GM19397 (cell line): ENCODE results near the gene PTPRM.
A peak's percentile ranks its signal among the peaks of the same experiment; 100 is the strongest.

Experiments
- ATAC-seq: cut with Tn5 transposase; IDR thresholded peaks from one replicate; pipeline ENCODE4 v1.9.1; 2021; ENCODE audit warnings: mild to moderate bottlenecking, moderate library complexity; ENCODE audit not compliant: unreplicated experiment

PTPRM gene

DNA sequence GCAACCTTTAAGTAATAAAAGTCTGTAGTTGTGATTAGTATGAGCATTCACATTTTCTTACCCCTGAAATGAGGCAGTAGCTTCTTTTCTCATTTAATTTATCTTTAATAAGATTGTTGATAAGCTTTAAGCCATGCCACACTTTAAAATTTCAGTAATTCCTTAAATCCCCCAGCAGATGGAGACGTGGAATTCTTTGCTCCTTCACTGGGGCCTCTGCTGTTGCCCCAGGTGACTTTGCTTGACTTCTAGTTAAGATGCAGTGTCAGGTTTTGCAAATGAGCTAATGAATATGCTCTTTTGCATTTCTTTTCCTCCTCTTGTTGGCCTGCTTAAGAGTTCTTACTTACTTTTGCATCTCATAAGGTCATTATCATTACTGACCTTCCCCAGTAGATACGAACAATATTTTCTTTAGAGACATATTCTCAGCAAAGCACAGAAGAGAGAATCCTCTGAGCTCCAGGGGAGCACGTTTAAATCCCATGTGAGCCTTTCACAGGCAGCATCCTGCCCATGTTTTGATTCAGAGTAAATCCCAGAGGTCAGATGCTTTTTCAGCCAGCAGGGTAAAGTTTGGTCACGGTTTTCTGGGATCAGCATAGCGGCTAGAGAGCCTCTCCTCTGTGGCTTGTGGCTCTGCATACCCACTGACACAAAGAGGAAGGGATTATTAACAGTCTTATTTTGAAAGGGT is 222.9 kb downstream of the PTPRM start:
- no peak for ATAC-seq

GRCh38 chr18:7793100-7793499 is 226.0 kb downstream of the PTPRM start:
- no peak for ATAC-seq

GRCh38 chr18:7803956-7804469 is 236.9 kb downstream of the PTPRM start:
- ATAC-seq, result no peak

GRCh38 chr18:7805096-7805495 is 238.0 kb downstream of the PTPRM start:
- no peak for ATAC-seq

GRCh38 chr18:7805880-7806279 is 238.8 kb downstream of the PTPRM start:
- ATAC-seq, result no peak

DNA sequence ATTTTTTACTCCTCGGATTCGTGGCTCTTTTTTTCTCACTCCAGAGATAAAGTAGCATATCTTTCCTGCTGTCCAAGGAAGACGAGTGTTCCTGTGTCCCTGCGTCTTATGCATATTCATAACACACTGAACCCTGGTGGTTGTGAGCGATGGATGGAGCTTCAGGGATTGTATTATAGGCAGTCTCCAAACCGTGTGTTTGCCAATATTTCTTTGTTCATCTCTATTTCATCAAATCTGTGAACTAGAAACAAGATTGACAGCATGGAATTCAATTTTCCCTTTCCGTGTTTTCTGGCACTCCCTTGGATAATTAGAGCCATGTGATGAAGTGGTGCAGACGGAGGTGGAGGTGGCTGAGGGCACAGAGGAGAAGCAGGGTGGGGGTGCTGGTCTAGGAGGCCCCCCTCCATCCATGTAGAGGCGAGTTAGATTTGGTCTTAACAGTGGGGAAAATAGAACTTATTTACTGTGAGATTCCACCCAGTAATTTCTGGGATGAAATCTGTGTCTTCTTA is 240.9 kb downstream of the PTPRM start:
- no peak for ATAC-seq

DNA sequence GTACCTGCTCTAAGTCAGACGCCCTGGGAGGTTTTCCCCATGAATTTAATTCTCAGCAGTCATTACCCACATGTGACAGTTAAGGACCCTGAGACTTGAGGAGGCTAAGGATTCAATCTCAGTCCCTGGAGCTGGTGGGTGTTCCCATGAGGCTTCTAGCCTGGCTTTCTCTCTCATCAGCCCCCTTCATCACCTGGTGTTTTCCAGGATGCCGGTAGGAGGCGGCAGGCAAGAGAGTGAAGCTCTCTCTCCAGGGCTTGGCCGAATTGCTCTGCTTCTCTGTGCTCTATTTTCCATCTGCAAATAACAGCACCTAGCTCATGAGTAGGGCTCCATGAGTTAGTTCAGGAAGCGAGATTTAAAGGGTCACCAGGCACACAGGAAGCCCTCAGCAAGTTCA is 241.9 kb downstream of the PTPRM start:
- ATAC-seq, result no peak

- no peak for ATAC-seq
Observed at GRCh38 chr18:7809455-7809854, 242.3 kb downstream of the PTPRM start.

GRCh38 chr18:7809978-7810377 is 242.9 kb downstream of the PTPRM start:
- no peak for ATAC-seq

GRCh38 chr18:7812431-7813063 is 245.4 kb downstream of the PTPRM start:
- ATAC-seq, result no peak

DNA sequence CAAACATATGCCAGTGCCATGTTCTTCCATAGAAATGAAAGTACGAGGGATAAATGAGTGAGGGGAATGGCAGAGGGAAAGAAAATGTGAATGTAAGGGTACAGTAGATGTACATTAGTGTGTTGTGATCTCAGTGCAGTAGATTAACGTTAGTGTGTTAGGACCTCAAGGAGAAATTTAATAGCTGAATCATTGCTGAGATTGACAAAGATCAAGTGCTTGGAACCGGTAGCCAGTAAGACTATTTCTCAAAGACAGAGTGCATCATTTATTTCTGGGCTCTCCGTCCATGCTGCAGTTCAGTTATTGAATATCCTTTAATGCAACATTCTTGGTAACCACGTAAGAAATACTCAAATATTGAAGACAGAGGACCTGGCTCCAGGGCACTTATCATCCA is 246.0 kb downstream of the PTPRM start:
- ATAC-seq, result no peak

DNA sequence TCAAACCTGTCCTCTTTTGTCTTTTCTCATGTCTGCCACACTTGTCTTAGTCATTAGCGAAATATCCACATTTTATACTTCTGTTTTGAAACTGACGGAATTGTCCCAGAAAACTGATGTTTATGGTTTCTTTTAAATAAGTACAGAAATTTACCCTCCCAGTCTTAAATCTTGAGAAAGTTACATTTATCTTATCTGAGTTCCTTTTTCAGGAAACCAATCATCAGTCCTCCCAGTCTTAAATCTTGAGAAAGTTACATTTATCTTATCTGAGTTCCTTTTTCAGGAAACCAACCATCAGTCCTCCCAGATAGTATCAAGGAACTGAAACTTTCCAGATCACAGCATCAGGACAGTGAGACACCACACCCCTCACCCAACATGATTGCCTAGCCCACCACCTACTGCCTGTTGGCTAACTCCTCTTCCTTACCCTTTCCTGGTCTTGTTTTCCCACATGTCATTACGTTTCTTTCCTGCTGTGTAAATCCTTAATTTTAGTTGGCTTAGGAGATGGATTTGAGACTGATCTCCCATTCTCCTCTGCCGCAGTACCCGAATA is 247.7 kb downstream of the PTPRM start:
- ATAC-seq, result no peak

DNA sequence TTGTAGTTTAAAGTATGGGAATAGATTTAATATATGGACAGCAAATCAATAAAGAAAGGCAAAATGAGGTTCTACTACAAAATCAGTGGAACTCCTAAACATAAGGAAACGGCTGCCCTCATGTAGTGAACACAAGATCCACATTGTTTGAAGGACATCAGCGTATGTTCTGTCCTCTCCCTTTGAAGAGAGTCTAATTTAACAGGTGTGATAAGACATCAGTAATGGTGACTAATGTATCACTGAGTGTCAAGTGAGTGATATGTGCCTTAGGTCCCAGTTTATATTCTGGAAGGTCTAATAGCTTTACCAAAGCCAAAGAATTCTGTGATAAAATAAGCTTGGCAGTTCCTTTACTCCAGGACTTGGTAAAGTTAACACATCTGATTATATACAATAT is 248.7 kb downstream of the PTPRM start:
- ATAC-seq, result no peak

GRCh38 chr18:7817575-7818230 is 250.6 kb downstream of the PTPRM start:
- ATAC-seq, result no peak

DNA sequence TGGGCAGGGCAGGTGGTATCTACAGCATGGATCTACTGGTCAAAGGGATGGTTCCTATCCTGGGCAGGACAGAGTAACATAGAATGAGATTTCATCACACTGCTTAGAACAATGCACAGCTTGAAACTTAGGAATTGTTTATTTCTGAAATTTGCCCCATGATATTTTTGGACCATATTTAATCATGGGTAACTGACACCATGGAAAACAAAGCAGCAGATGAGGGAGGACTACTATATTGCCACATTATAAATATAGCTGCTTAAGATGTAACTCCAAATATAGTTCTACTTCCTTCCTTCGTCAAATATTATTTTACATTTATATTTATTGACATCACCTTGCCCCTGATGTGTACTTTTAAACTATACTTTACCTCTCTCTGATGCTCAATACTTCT is 254.7 kb downstream of the PTPRM start:
- no peak for ATAC-seq

GRCh38 chr18:7822435-7823331 is 255.6 kb downstream of the PTPRM start:
- no peak for ATAC-seq

DNA sequence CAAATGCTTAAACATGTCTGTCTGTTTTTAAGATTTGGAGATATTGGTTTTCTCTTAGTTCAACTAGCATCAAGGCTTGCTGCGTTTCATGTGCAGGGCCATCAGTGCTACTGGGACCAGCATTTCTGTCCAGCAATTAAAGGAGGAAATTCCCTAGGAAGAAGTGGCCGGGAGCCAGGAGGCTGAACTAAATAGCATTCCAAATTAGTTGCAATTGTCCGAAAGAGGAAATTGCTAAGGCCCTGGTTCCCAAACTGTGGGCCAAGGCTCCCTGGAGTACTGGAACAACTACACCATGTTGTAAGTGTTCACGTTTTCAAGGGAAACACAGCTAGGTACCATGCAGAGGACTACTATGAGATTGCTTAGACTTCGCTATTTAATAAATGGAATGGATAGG is 257.9 kb downstream of the PTPRM start:
- ATAC-seq, result no peak

DNA sequence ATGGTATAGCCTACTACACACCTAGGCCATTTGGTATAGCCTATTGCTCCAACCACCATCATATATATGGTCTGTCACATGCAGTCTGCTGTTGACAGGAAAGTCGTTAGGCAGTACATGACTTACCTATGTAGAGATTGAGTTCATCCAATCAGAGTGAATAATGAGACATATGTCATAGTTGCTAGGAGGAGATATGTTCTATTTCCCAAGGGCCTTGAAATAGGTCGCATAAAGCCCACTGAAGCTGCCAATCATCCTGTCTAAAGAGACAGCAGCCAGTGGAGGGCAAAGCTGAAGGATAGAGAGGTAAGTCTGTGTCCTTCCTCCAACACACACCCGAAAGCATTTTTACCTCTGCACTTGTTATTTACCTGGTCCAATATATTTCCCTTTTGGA is 263.4 kb downstream of the PTPRM start:
- ATAC-seq, result peak; percentile 69

DNA sequence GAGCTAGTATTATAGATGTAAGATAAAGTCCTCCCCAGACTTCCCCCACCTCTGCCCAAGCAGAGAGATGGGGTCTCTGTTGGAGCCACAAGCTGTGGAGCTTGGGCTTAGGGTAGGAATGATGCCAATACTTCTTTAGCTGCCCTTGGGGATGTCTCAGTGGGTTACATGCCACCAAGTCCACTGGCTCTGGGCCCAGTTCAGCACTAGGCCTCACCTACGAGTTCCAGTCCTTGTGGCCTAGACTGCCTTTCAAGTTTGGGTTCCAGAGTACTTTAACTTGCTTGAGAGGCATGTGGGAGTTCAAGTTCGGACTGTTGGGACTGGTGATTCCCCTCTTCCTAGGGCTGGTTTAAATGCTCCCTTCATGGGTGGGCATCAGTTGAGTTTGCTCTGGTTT is 272.4 kb downstream of the PTPRM start:
- no peak for ATAC-seq

GRCh38 chr18:7840411-7840810 is 273.3 kb downstream of the PTPRM start:
- no peak for ATAC-seq

GRCh38 chr18:7844017-7844416 is 276.9 kb downstream of the PTPRM start:
- ATAC-seq, result no peak
